GM21526 (cell line): ENCODE results near the gene TNN.

Experiments used
- ATAC-seq: cut with Tn5 transposase; IDR thresholded peaks from one replicate; pipeline ENCODE4 v1.9.1; 2021; ENCODE audit warnings: moderate library complexity; ENCODE audit not compliant: unreplicated experiment, low FRiP score

The TNN gene

DNA sequence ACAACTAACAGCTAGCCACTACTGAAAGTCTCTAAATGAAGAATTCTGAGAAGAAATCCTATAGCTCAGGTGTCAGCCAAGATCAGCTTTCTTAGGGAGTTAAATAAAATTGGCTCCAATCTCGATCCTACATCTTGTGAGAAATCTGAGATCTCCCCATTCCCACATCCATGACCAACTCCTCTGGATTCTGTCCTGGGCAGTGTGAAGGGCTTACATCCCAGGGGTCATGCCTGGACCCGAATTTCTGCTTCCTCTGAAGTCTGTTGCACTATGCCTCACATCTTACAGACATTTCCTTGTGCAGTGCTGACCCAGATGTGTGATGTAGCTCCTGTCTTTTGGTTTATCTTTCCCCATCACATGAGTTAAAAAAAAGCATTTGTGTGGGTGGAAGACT, 4.8 kb upstream of the TNN start:
- no peak for ATAC-seq

GRCh38 chr1:175070818-175071217, 3.2 kb downstream of the TNN start:
- ATAC-seq: no peak

GRCh38 chr1:175071276-175071943, 3.8 kb downstream of the TNN start:
- no peak for ATAC-seq

GRCh38 chr1:175072099-175072951, 4.7 kb downstream of the TNN start:
- no peak for ATAC-seq

GRCh38 chr1:175073061-175073460, 5.4 kb downstream of the TNN start:
- ATAC-seq: no peak

GRCh38 chr1:175073633-175074032, 6.0 kb downstream of the TNN start:
- ATAC-seq: no peak

GRCh38 chr1:175075572-175076568, 8.2 kb downstream of the TNN start:
- ATAC-seq: no peak

GRCh38 chr1:175077356-175078030, 9.9 kb downstream of the TNN start:
- no peak for ATAC-seq

DNA sequence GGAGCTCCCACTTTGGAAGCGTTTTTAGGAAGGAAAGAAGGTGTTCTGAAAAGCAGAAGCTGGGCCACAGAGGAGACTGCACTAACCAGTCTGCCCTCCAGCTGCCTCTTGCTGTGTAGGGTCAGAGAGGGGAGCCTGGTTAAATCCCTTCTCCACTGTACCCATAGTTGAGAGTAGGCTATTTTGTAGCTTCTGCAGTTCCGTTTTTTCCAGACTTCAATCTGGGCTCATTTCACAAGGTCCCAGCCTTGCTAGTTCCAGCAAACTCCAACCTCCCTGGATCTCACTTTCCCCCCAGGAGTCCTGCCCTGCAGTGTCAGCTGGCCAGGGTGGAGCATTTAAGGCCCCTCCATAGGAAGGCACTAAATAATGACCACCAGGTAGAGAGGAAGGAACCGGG, 11.0 kb downstream of the TNN start:
- ATAC-seq: no peak

- ATAC-seq: no peak
Observed at GRCh38 chr1:175079338-175079737, 11.7 kb downstream of the TNN start.

DNA sequence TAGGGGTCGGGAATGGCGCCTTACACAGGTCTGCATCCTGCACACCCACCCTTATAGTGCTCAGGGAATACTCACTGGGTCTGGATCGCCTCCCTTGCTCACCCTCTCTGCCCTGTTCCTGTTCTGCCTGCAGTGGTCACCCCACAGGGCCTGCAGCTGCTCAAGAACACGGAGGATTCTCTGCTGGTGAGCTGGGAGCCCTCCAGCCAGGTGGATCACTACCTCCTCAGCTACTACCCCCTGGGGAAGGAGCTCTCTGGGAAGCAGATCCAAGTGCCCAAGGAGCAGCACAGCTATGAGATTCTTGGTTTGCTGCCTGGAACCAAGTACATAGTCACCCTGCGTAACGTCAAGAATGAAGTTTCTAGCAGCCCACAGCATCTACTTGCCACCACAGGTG, 12.4 kb downstream of the TNN start:
- no peak for ATAC-seq

GRCh38 chr1:175081983-175082382, 14.3 kb downstream of the TNN start:
- no peak for ATAC-seq

DNA sequence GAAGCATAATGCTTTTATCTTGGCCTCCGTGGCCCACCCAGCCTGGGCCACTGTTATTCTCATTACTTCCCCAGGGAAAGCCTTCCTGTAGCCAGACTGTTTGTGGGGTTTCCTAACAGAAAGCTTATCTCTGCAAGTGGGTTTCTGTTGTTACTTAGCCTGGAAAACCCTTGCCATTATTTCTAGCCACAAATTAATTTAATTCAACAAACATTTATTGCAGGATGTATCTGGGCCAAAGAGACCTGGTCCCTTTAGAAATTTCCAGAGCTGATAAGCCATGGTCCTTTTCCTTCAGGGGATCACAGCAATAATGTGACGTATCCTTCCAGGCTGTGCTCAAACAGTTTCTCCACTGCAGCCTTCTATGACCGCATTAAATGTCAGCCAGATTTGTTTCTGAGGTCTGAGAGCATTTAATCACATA, 20.9 kb downstream of the TNN start:
- no peak for ATAC-seq

GRCh38 chr1:175089136-175089718, 21.6 kb downstream of the TNN start:
- ATAC-seq: no peak

GRCh38 chr1:175090780-175091179, 23.1 kb downstream of the TNN start:
- ATAC-seq: no peak

DNA sequence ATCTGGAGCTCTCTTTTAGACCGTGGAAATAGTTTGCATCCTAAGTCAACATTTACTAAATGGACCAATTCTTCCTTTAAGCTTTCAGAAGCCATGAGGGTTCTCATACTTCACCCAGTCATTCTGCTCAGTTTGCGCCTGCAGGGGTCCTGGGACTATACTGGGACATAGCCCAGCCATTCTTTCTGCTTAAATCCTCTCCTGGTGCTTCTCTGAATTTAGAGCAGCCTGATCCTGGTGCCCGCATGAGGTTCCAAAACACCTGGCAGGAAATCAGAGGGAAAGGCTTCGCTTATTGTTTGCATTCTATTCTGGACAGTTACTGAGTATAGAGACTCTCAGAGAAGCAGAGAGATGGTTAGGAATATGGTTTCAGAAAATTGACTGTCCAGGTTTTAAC, 27.0 kb downstream of the TNN start:
- no peak for ATAC-seq

DNA sequence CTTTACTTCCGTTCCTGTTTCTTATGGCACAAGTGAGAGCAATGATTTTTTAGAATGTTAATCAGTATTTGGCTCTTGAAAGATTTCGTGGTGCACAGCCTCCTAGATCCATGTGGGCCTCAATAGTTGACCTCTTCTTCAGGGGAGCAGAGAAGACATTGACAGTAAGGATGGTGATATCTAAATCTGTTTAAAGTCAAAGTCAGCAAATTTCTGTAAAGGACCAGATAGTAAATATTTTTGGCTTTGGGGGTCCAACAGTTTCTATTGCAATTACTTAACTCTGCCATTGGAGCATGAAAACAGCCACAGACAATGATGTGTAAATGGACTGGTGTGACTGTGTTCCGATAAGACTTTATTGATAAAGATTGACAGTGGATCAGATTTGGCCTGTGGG, 27.4 kb downstream of the TNN start:
- ATAC-seq: no peak

GRCh38 chr1:175095978-175096607, 28.5 kb downstream of the TNN start:
- no peak for ATAC-seq

- ATAC-seq: no peak
Observed at GRCh38 chr1:175097361-175097760, 29.7 kb downstream of the TNN start.
